SU-DHL-6 (cell line): ENCODE measurements around the gene TMCO4.

ENCODE experiments used
- H2AFZ ChIP-seq: fragments of 200-600 bp; sonication (generic); 2 replicates; pipeline ENCODE4 v1.6.1; 2014; ENCODE audit warnings: low read depth, mild to moderate bottlenecking, moderate library complexity, mixed read lengths, antibody characterized with exemption, low read length; ENCODE audit not compliant: severe bottlenecking
- H3F3A ChIP-seq: fragments of 200-600 bp; shearing (Covaris generic); 2 replicates; pipeline ENCODE4 v1.6.0; 2016; ENCODE audit warnings: antibody characterized with exemption, mild to moderate bottlenecking; ENCODE audit not compliant: insufficient read depth
- H3K27ac ChIP-seq: fragments of 200-600 bp; sonication (generic); 2 replicates; pipeline ENCODE4 v1.5.1; 2016; ENCODE audit warnings: low read depth, mild to moderate bottlenecking, low read length, moderate library complexity, mixed read lengths
- H3K27me3 ChIP-seq: fragments of 200-600 bp; sonication (generic), shearing (Covaris generic); 2 replicates; pipeline ENCODE4 v1.6.0; 2014; ENCODE audit warnings: mild to moderate bottlenecking, low read length
- H3K36me3 ChIP-seq: fragments of 200-600 bp; sonication (generic); 2 replicates; pipeline ENCODE4 v1.6.1; 2014; ENCODE audit warnings: mild to moderate bottlenecking, low read length, mixed read lengths
- H3K4me2 ChIP-seq: fragments of 300-600, 200-600 bp; shearing (Covaris generic), sonication (generic); 2 replicates; pipeline ENCODE4 v1.6.0; 2014; ENCODE audit warnings: low read length, low read depth, mild to moderate bottlenecking; ENCODE audit not compliant: poor library complexity, severe bottlenecking
- H3K4me3 ChIP-seq: fragments of 200-600 bp; sonication (generic); 2 replicates; pipeline ENCODE4 v1.5.1; 2014; ENCODE audit warnings: antibody characterized with exemption, low read length, mild to moderate bottlenecking, mixed read lengths; ENCODE audit not compliant: insufficient read depth, poor library complexity, severe bottlenecking
- H3K79me2 ChIP-seq: fragments of 200-600 bp; sonication (generic); 2 replicates; pipeline ENCODE4 v1.6.1; 2014; ENCODE audit warnings: mild to moderate bottlenecking, low read length, moderate library complexity; ENCODE audit not compliant: insufficient read depth
- H3K9ac ChIP-seq: fragments of 200-600 bp; sonication (generic); 2 replicates; pipeline ENCODE4 v1.7.0; 2014; ENCODE audit warnings: mild to moderate bottlenecking, low read length
- H3K9me2 ChIP-seq: fragments of 200-600 bp; sonication (generic); replicated peaks from 2 replicates; pipeline ENCODE4 v1.6.1; 2014; ENCODE audit warnings: low read length; ENCODE audit not compliant: insufficient read depth
- H3K9me3 ChIP-seq: fragments of 200-600 bp; sonication (generic); 2 replicates; pipeline ENCODE4 v1.6.1; 2014; ENCODE audit warnings: low read length, mixed read lengths; ENCODE audit not compliant: insufficient read depth
- H4K20me1 ChIP-seq: fragments of 200-600 bp; sonication (generic); 2 replicates; pipeline ENCODE4 v1.6.1; 2014; ENCODE audit warnings: low read depth, mild to moderate bottlenecking, antibody characterized with exemption, low read length, moderate library complexity, mixed read lengths
- CTCF ChIP-seq: fragments of 200-600 bp; sonication (generic); IDR thresholded peaks from one replicate; pipeline ENCODE4 v1.5.1; 2017; ENCODE audit warnings: antibody characterized with exemption, mild to moderate bottlenecking, low read length, moderate library complexity; ENCODE audit not compliant: insufficient read depth, poor library complexity, severe bottlenecking
- EZH2phosphoT487 ChIP-seq: fragments of 200-600 bp; sonication (generic), shearing (Covaris generic); conservative IDR thresholded peaks from 2 replicates; pipeline ENCODE4 v1.6.1; 2018; ENCODE audit warnings: mild to moderate bottlenecking, antibody characterized with exemption, low read length, moderate library complexity, mixed read lengths

The TMCO4 gene

GRCh38 chr1:19734056-19734455, 65.7 kb downstream of the TMCO4 start:
- H4K20me1 ChIP-seq: no peaks in the 10 kb centered on the region
- H3K36me3 ChIP-seq: no peaks in the 10 kb centered on the region
- no peaks in the 10 kb centered on the region for H3K9me2 ChIP-seq
- no peak overlapping the region for H3K4me2 ChIP-seq
- no peaks in the 10 kb centered on the region for H3F3A ChIP-seq
- no peaks in the 10 kb centered on the region for H3K9me3 ChIP-seq
- H3K4me3 ChIP-seq: no peak overlapping the region
- H3K27me3 ChIP-seq: no peaks in the 10 kb centered on the region
- TF ChIP-seq CTCF: no peak
- no peak for TF ChIP-seq EZH2phosphoT487
- no peak overlapping the region for H3K9ac ChIP-seq
- H2AFZ ChIP-seq: no peak overlapping the region
- H3K27ac ChIP-seq: no peak overlapping the region
- H3K79me2 ChIP-seq: no peaks in the 10 kb centered on the region

GRCh38 chr1:19733615-19734014, 66.1 kb downstream of the TMCO4 start:
- Histone ChIP-seq H3K36me3 (no peaks in the 10 kb centered on the region), H3K4me2 (no peak overlapping the region), H3F3A (no peaks in the 10 kb centered on the region), H2AFZ (no peak overlapping the region), H3K4me3 (no peak overlapping the region), H3K27me3 (no peaks in the 10 kb centered on the region), H3K9me2 (no peaks in the 10 kb centered on the region), H4K20me1 (no peaks in the 10 kb centered on the region), H3K79me2 (no peaks in the 10 kb centered on the region), H3K9ac (no peak overlapping the region), H3K27ac (no peak overlapping the region), H3K9me3 (no peaks in the 10 kb centered on the region)
- no peak for TF ChIP-seq EZH2phosphoT487
- TF ChIP-seq CTCF: no peak

- Histone ChIP-seq H3K79me2 (no peaks in the 10 kb centered on the region), H4K20me1 (no peaks in the 10 kb centered on the region), H3K9ac (no peak overlapping the region), H3K4me3 (no peak overlapping the region), H3K4me2 (no peak overlapping the region), H3K9me2 (no peaks in the 10 kb centered on the region), H3K36me3 (no peaks in the 10 kb centered on the region), H3K9me3 (no peaks in the 10 kb centered on the region), H3F3A (no peaks in the 10 kb centered on the region), H3K27ac (no peak overlapping the region), H3K27me3 (no peaks in the 10 kb centered on the region), H2AFZ (no peak overlapping the region)
- TF ChIP-seq CTCF (no peak), EZH2phosphoT487 (no peak)
Observed at GRCh38 chr1:19731311-19731821, 68.3 kb downstream of the TMCO4 start.
